HG02610 (cell line): ENCODE results near the gene FIGNL2.
"Not testable (repeated sequence)": the region's sequence is repeated elsewhere in the genome, so short reads cannot be mapped to it uniquely, and the experiment has no call there.

Experiments used
- ATAC-seq: cut with Tn5 transposase; IDR thresholded peaks from one replicate; pipeline ENCODE4 v1.9.1; 2021; ENCODE audit warnings: mild to moderate bottlenecking, moderate library complexity; ENCODE audit not compliant: unreplicated experiment

FIGNL2 gene, protein sequence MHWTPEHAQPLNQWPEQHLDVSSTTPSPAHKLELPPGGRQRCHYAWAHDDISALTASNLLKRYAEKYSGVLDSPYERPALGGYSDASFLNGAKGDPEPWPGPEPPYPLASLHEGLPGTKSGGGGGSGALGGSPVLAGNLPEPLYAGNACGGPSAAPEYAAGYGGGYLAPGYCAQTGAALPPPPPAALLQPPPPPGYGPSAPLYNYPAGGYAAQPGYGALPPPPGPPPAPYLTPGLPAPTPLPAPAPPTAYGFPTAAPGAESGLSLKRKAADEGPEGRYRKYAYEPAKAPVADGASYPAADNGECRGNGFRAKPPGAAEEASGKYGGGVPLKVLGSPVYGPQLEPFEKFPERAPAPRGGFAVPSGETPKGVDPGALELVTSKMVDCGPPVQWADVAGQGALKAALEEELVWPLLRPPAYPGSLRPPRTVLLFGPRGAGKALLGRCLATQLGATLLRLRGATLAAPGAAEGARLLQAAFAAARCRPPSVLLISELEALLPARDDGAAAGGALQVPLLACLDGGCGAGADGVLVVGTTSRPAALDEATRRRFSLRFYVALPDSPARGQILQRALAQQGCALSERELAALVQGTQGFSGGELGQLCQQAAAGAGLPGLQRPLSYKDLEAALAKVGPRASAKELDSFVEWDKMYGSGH

GRCh38 chr12:51848326-51848727, at the start of gene FIGNL2:
TSS of gene FIGNL2 (minus strand) at chr12:51848718. CDS start at chr12:51822413, 26,305 bp downstream.
- no peak for ATAC-seq

DNA sequence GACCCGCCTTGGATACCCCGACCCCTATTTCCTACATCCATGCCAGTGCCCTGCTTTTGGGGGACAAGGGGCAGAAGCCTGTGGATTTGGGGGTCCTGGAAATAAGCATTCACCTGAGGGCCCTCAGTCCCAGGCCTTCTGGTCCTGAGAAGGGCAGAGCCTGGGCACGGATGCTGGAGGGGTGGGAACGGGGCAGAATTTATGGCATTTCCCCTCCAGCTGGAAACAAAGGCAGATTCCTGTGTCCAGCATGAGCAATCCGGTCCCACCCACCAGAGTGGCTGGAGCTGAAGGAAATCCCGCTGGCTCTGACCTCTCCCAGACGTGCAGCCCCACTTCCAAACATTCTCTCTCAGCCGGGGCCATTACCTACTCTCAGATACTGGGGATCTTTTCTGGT, 48.7 kb upstream of the FIGNL2 start:
- no peak for ATAC-seq

DNA sequence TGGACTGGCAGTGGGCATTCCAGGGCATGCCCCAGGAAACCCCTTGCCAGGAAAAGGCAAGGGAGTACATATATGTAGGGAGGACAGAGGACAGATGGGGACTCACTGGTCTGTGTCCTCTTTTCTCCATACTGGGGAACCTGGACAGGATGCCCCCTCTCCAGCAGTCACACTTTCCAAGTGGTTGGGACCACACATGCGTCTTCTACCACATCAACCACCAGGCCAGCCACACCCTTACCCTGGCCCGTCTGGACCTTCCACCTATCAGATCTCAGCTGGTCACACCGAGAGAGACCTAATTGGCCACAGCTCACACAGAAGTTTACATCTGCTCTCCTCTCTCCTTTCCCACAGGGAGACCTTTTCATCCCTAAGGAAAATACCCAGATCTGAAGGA, 47.7 kb upstream of the FIGNL2 start:
- ATAC-seq: no peak

DNA sequence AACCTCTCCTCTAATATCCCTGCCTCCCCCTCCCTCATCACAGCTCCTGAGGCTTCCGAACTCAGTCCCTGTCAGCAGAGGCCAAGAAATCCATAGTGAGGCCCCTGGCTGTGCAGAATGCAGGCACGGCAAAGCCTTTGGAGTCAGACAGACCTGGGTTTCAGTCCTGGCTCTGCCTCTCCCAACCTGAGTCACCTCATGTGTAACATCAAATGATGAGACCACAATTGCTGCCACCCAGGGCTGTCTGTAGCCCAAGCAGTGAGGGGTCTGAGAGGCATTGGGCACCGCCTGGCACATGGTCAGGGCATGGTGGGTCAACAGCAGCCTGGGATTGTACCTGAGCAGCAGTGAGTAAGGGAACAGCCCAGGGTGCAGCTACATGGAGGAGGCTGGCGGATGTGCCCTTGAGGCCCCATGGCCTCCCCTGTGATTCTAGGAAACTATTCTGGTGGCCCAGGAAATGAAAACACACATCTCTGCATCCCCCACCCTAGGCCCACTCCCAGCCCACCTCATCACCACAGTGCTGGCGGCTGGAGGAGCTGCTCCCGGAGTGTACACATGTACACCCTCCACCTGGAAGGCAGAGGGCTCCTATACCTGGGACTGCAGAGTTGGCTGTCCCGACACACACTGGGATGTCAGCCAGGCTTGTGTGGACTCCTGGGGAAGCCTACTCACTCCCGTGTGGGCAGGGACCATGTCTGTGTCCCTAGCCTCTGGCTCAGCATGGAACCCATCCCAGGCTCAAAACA, 47.0 kb upstream of the FIGNL2 start:
- no peak for ATAC-seq

- no peak for ATAC-seq
These were observed 45.3 kb upstream of the FIGNL2 start for GRCh38 chr12:51893786-51894185.

- ATAC-seq: no peak
These were observed 43.3 kb upstream of the FIGNL2 start for GRCh38 chr12:51891843-51892242.

DNA sequence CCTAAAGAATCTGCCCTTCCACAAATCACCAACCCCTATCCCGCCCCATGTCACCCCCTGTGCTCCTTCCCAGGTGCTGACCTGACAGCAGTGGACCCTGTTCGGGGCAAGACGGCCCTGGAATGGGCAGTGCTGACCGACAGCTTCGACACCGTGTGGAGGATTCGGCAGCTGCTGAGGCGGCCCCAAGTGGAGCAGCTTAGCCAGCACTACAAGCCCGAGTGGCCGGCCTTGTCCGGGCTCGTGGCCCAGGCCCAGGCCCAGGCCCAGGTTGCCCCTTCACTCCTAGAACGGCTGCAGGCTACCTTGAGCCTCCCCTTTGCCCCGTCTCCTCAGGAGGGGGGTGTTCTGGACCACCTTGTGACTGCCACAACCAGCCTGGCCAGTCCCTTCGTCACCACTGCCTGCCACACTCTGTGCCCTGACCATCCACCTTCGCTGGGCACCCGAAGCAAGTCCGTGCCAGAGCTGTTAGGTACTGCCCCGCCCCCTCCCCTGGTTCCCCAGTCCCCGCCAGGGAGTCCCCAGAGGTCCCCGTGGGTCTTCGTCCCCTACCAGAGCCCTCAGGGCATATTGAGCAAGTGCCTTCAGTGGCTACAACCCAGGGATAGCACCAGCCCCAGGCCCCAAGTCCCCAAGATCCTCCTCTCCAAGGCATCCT, 42.1 kb upstream of the FIGNL2 start:
- ATAC-seq: no peak

- ATAC-seq: no peak
These were observed 41.6 kb upstream of the FIGNL2 start for GRCh38 chr12:51890133-51890464.

- no peak for ATAC-seq
These were observed 41.0 kb upstream of the FIGNL2 start for GRCh38 chr12:51889216-51890132.

DNA sequence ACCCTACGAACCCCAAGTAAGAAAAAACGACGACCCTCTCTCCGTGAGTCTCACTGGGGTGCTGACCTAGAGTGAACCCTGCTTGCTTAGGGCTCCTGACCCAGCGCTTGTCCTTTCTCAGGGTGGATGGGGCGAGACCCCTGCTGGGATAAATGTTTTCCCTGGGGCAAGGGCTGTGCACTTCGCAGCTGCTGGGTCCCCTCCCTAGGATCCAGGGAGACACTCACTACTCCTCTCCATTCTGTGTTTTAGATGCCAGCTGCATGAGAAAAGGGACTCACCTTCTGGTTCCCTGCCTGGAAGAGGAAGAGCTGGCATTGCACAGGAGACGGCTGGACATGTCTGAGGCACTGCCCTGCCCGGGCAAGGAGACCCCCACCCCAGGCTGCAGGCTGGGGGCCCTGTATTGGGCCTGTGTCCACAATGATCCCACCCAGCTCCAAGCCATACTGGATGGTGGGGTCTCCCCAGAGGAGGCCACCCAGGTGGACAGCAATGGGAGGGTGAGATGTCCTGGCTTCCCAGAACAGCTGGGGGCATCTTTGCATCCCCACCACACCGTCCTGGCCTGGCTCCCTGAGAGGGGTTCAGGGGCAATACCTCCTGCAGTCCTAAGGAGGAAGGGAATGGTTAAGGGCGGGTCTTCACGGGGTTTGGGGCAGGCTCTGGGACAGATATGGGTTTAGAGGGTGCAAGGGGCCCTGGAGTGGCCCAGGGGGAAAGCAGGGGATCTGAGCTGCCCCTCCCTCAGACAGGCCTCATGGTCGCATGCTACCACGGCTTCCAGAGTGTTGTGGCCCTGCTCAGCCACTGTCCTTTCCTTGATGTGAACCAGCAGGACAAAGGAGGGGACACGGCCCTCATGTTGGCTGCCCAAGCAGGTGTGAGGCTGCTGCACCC, 40.0 kb upstream of the FIGNL2 start:
- ATAC-seq: no peak

- ATAC-seq: no peak
These were observed 39.2 kb upstream of the FIGNL2 start, which contains the start of gene ANKRD33 for GRCh38 chr12:51887476-51888315. TSS of gene ANKRD33 (plus strand) at chr12:51888103. CDS start at chr12:51888187, 84 bp downstream.

DNA sequence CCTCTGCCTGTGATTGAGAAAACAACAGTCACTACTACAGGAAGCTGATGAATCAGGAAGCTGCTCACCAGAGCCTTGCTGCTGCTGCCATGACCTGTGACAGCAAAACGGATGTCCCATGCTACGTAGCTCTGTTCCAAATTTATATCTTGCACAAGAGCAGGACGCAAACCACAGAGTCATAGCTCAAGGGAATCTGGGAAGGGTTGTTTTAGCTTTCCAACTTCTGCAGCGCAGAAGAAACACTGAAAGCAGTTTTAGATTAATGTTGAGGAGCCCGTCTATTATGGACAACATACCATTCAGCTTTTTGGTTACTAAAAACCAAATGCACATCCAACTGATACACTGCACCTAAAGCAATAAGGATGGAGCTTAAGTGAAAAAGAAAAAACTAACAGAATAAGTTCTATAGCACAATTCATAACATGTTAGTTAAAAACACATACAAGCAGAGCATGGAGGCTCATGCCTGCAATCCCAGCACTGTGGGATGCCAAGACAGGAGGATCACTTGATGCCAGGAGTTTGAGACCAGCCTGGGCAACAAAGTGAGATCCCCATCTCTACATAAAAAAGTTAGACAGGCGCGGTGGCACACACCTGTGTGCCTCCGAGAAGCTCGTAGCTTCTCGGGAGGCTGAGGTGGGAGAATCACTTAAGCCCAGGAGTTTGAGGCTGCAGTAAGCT, 37.6 kb upstream of the FIGNL2 start:
- no peak for ATAC-seq

DNA sequence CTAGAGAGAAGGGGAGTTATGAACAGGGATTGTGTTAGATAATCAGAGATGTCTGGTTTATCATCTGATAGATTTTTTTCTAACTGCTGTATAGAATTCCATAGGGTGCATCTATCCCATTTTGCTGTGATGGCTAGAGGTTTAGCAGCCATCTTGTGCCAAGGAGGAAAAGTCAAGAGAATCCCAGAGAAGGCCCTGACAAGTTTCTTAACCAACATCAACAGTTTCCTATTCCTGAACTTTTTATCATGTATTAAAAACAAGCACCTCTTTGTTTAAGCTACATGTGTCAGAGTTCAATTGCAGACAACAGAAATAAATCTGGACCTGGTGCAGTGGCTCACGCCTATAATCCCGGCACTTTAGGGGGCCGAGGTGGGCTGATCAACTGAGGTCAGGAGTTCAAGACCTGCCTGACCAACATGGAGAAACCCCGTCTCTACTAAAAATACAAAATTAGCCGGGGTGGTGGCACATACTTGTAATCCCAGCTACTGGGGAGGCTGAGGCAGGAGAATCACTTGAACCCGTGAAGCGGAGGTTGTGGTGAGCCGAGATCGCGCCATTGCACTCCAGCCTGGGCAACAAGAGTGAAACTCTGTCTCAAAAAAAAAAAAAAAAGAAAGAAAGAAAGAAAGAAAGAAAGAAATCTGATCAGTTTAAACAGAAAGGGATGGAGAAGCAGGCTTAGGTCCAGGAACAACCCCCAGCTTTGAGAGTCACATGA, 36.9 kb upstream of the FIGNL2 start:
- ATAC-seq: not testable (repeated sequence)

GRCh38 chr12:51884676-51885229, 36.2 kb upstream of the FIGNL2 start:
- no peak for ATAC-seq

- ATAC-seq: no peak
These were observed 35.6 kb upstream of the FIGNL2 start for GRCh38 chr12:51883998-51884675.

DNA sequence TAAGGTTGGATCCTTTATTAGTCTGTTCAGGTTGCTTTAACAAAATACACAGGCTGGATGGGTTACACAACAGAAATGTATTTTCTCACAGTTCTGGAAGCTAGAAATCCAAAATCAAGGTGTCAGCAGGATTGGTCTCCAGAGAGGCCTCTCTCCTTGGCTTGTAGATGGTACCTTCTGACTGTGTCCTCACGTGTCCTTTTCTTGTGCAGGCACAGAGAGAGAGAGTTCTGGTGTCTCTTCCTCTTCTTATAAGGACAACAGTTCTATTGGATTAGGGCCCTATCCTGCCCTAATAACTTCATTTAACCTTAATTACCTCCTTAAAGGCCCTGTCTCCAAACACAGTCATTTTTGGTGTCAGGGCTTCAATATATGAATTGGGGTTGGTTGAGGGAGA, 34.8 kb upstream of the FIGNL2 start:
- ATAC-seq: no peak
